ENCODE data around the gene ARHGEF25. TPM values are rescaled to one million over a fixed set of nuclear protein-coding genes. Genes with fewer than 3 reads are reported as not detected.

Gene ARHGEF25
- total RNA-seq, 1 experiment from 2014 or later, result 5.2 TPM

DNA sequence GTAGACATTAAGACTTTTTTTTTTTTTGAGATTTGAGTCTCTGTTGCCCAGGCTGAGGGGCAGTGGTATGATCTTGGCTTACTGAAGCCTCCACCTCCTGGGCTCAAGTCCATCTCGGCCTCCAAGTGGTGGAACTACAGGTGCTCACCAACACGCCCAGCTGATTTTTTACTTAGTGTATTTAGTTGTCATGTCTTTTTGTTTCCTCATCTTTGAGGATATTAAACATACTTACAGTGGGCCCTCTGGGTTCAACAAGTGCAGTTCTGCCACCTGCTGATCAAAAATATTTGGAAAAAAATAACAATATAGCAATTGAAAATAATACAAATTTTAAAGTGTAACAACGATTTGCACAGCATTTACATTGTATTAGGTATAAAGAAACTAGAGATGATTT lies 26.1 kb downstream of the ARHGEF25 start:
- H3K36me3 Mint-ChIP-seq (ENCODE audit: insufficient read depth, unreplicated experiment), result no peaks in the 10 kb centered on the region
- POLR2A ChIA-PET, result no interaction called here
- H3K27ac Mint-ChIP-seq (ENCODE audit: unreplicated experiment), result no peak overlapping the region
- TF ChIP-seq, protein P1, sequence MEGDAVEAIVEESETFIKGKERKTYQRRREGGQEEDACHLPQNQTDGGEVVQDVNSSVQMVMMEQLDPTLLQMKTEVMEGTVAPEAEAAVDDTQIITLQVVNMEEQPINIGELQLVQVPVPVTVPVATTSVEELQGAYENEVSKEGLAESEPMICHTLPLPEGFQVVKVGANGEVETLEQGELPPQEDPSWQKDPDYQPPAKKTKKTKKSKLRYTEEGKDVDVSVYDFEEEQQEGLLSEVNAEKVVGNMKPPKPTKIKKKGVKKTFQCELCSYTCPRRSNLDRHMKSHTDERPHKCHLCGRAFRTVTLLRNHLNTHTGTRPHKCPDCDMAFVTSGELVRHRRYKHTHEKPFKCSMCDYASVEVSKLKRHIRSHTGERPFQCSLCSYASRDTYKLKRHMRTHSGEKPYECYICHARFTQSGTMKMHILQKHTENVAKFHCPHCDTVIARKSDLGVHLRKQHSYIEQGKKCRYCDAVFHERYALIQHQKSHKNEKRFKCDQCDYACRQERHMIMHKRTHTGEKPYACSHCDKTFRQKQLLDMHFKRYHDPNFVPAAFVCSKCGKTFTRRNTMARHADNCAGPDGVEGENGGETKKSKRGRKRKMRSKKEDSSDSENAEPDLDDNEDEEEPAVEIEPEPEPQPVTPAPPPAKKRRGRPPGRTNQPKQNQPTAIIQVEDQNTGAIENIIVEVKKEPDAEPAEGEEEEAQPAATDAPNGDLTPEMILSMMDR (IDR thresholded peaks at IDR 0.05; ENCODE audit: insufficient read depth in 1 of 2, low read depth in 1 of 2, low read length in 1 of 2, severe bottlenecking in 1 of 2, unreplicated experiment in 1 of 2), result no peak
- Histone ChIP-seq H3K4me1 (no peaks in the 10 kb centered on the region), H3K27me3 (replicated peaks; ENCODE audit: control insufficient read depth, insufficient read depth, low read length) (no peaks in the 10 kb centered on the region), H3K9me3 (no peaks in the 10 kb centered on the region), H3K4me3 (ENCODE audit: low read depth, low read length) (no peak overlapping the region), H3K36me3 (ENCODE audit: control insufficient read depth, insufficient read depth, low read length) (no peaks in the 10 kb centered on the region)
- CTCF ChIA-PET, result no interaction called here
- BruUV-seq (replicated peaks), result no TSS peak
- H3K9me3 Mint-ChIP-seq (ENCODE audit: unreplicated experiment), result no peaks in the 10 kb centered on the region
- intact Hi-C loops (cut with micrococcal nuclease; ENCODE audit: unreplicated experiment), result no loop called here
- no peaks in the 10 kb centered on the region for H3K27me3 Mint-ChIP-seq (ENCODE audit: insufficient read depth, unreplicated experiment)
- no peak overlapping the region for H3K4me3 Mint-ChIP-seq (ENCODE audit: unreplicated experiment)
- peaks cover 5% of the 10 kb centered on the region for H3K4me1 Mint-ChIP-seq (ENCODE audit: low read depth, unreplicated experiment)
- DNase-seq, result no peak

DNA sequence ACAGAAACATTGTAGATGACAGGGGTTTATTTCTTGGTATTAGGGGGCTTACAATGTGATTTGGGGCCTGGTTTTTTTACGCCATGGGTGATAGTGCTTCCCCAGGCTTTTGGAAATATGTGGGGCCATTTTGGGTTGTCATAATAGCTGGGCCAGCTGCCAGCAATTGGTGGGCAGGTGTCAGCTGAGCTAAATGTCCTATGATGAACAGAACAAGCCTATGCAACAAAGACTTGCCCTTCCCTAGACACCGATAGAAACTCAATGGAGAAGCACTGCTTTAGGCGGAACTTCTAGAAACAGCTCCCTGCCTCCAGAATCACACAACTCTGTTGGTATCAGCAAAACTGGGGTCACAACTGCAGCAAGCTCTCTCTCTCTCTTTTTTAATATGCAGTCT lies 26.9 kb downstream of the ARHGEF25 start:
- no peak for DNase-seq

DNA sequence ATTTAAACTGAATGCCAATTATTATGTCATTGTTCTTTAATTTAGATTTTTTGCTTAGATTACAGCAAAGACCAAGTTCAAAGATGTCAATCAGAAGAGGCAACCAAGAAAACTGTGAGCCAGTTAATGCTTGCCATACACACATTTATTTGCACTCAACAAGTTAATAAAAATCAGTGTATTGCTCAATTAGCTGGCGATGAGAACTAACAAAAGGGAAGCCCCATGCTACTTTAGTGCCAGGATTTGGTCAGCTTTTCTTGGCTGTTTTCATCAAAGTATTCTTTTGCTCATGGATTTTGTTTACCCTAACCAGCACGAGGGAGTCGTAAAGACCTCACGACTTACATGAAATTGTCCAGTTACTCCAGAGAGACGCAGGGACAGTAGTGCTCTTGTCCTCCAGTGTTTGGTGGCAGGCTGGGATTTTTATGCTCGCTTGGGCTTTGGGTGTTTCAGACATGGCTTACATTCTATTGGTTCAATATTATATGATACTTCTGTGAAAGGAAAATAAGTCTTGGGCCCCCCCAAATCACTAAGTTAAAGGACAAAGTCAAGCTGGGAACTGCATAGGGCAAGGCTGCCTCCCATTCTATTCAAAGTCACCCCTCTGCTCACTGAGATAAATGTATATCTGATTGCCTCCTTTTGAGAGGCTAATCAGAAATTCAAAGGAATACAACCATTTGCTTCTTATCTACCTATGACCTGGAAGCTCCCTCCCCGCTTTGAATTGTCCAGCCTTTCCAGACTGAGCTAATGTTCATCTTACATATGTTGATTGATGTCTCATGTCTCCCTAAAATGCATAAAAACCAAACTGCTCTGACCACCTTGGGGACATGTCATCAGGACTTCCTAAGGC lies 29.2 kb downstream of the ARHGEF25 start:
- Histone ChIP-seq H3K27me3 (replicated peaks; ENCODE audit: control insufficient read depth, insufficient read depth, low read length) (no peaks in the 10 kb centered on the region), H3K36me3 (ENCODE audit: control insufficient read depth, insufficient read depth, low read length) (no peaks in the 10 kb centered on the region), H3K9me3 (peaks cover 5% of the 10 kb centered on the region), H3K4me1 (no peaks in the 10 kb centered on the region), H3K4me3 (ENCODE audit: low read depth, low read length) (no peak overlapping the region)
- no peak for DNase-seq
- H3K27me3 Mint-ChIP-seq (ENCODE audit: insufficient read depth, unreplicated experiment), result no peaks in the 10 kb centered on the region
- TF ChIP-seq, protein P1 (IDR thresholded peaks at IDR 0.05; ENCODE audit: insufficient read depth in 1 of 2, low read depth in 1 of 2, low read length in 1 of 2, severe bottlenecking in 1 of 2, unreplicated experiment in 1 of 2), result no peak
- CTCF ChIA-PET, result no interaction called here
- intact Hi-C loops (cut with micrococcal nuclease; ENCODE audit: unreplicated experiment), result no loop called here
- H3K36me3 Mint-ChIP-seq (ENCODE audit: insufficient read depth, unreplicated experiment), result no peaks in the 10 kb centered on the region
- H3K4me1 Mint-ChIP-seq (ENCODE audit: low read depth, unreplicated experiment), result no peaks in the 10 kb centered on the region
- no peaks in the 10 kb centered on the region for H3K9me3 Mint-ChIP-seq (ENCODE audit: unreplicated experiment)
- POLR2A ChIA-PET, result no interaction called here
- H3K4me3 Mint-ChIP-seq (ENCODE audit: unreplicated experiment), result no peak overlapping the region
- no peak overlapping the region for H3K27ac Mint-ChIP-seq (ENCODE audit: unreplicated experiment)
- no TSS peak for BruUV-seq (replicated peaks)

More for the DNA sequence above, 26.9 kb downstream of the ARHGEF25 start:
- intact Hi-C loops (cut with micrococcal nuclease; ENCODE audit: unreplicated experiment), result no loop called here
- Histone ChIP-seq H3K9me3 (no peaks in the 10 kb centered on the region), H3K4me1 (no peaks in the 10 kb centered on the region), H3K4me3 (ENCODE audit: low read depth, low read length) (no peak overlapping the region), H3K27me3 (replicated peaks; ENCODE audit: control insufficient read depth, insufficient read depth, low read length) (no peaks in the 10 kb centered on the region), H3K36me3 (ENCODE audit: control insufficient read depth, insufficient read depth, low read length) (no peaks in the 10 kb centered on the region)
- H3K27ac Mint-ChIP-seq (ENCODE audit: unreplicated experiment), result no peak overlapping the region
- H3K4me3 Mint-ChIP-seq (ENCODE audit: unreplicated experiment), result no peak overlapping the region
- TF ChIP-seq, protein P1 (IDR thresholded peaks at IDR 0.05; ENCODE audit: insufficient read depth in 1 of 2, low read depth in 1 of 2, low read length in 1 of 2, severe bottlenecking in 1 of 2, unreplicated experiment in 1 of 2), result no peak
- ChIA-PET CTCF (interaction anchor here (0.5 to 0.8 kb wide), 2 partner anchors 55 to 101 kb away, joined by 3 read pairs; no protein-coding TSS in a partner anchor), POLR2A (no interaction called here)
- BruUV-seq (replicated peaks), result no TSS peak
- no peaks in the 10 kb centered on the region for H3K36me3 Mint-ChIP-seq (ENCODE audit: insufficient read depth, unreplicated experiment)
- peaks cover 5% of the 10 kb centered on the region for H3K4me1 Mint-ChIP-seq (ENCODE audit: low read depth, unreplicated experiment)
- H3K9me3 Mint-ChIP-seq (ENCODE audit: unreplicated experiment), result no peaks in the 10 kb centered on the region
- H3K27me3 Mint-ChIP-seq (ENCODE audit: insufficient read depth, unreplicated experiment), result no peaks in the 10 kb centered on the region

Data from Caco-2 (cell line).